ENCODE results near the gene KIAA0753. TPM values are rescaled to one million over a fixed set of nuclear protein-coding genes. Genes with fewer than 3 reads are reported as not detected.

The KIAA0753 gene
- total and polyA plus RNA-seq, 2 of the 8 experiments (the other 6 are each of a cell fraction or from before 2014, with no cell fraction given), result 5.0 to 27.1 TPM

DNA sequence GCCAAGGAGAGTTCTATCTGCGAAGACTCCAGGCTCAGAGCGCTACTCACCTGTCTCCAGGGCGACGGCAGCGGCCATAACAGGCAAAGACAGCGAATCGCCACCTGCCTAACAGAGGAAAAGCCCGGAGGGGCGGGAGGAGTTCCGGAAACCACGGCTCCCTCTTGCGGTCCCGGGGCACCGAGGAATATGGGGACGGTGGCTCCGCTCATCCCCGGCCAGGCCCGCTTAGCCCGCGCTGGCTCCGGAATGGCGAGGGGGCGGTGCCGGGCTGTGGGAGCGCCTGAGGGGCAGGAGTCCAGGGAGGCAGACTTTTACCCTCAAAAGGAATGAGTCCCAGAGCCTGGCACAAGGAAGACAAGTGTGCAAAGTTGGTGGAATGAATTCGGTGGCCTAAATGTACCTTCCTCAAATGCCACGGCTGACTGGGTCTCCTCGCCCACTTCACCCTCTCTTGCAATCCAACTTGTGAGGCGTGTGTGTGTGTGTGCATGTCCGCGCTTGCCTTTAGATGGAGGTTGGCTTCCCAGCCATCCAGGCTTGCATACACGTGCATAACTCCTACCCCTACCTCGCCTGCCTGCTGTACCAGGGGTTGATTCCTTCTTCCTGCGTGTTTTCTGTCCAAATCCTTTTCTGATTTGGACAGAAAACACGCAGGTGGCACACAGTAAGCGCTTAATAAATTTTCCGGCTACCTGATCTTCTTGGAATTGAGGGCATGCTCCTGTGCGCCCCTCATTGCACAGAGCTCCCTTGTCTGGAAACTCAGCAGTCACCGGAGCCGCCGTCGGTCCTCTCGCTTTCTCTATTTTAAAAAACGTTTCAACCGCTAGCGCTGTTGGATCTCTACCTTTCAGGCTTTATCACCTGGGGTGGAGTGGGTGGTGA lies 14.6 kb upstream of the KIAA0753 start:
- H3K23me2 ChIP-seq (ENCODE audit: low read depth, low read length), result peaks cover 19% of the 10 kb centered on the region
- no peak overlapping the region for H2BK12ac ChIP-seq (ENCODE audit: low read depth, low read length)
- DNase-seq (ENCODE audit: low read depth in 1 of 2, low spot score in 2 of 2) (peak in 1 of 2 experiments; percentile 80), FAIRE-seq (no peak)
- H3K18ac ChIP-seq (ENCODE audit: extremely low read depth, low read length), result no peak overlapping the region; the same call in 1 of the 2 replicates
- H4K8ac ChIP-seq (ENCODE audit: extremely low read depth, insufficient read depth, low read length), result no peak overlapping the region
- 0 out of 2 replicates have a peak overlapping the region, but pooled peaks have one; percentile 52 for H2BK5ac ChIP-seq (ENCODE audit: low read depth, low read length)
- H4K20me1 ChIP-seq (replicated peaks in 1 of 2; ENCODE audit: control insufficient read depth in 1 of 2, insufficient read depth in 2 of 2, low read length in 2 of 2), result no peaks in the 10 kb centered on the region
- no peak overlapping the region for H3K23ac ChIP-seq (ENCODE audit: insufficient read length)
- peak overlapping the region; percentile 70; the same call in 1 of the 2 replicates for H2AFZ ChIP-seq (ENCODE audit: low read length)
- no peak overlapping the region for H3K14ac ChIP-seq (ENCODE audit: insufficient read length)
- H3K4me3 ChIP-seq (ENCODE audit: extremely low read depth in 1 of 4, insufficient read depth in 2 of 4, low read depth in 3 of 4, low read length in 4 of 4), result peak overlapping the region; percentile 40 to 59 (median 48); a peak in 7 of 8 replicates
- 6% methylated on average over 42 of the region's 46 CpGs; no CpG with 5 or more reads in 1 of the 2 experiments for WGBS, 2 experiments (ENCODE audit: extremely low coverage in 1 of 2, insufficient coverage in 1 of 2, insufficient read length in 1 of 2, insufficient replicate concordance in 2 of 2, low coverage in 1 of 2, low lambda C conversion rate in 2 of 2, missing lambda C conversion rate in 1 of 2)
- no peak overlapping the region; a peak in 1 of 7 replicates for H3K9ac ChIP-seq (replicated peaks in 1 of 4; ENCODE audit: extremely low read depth in 1 of 4, low read depth in 3 of 4, low read length in 3 of 4)
- peaks cover 4 to 45% (median 31%) of the 10 kb centered on the region in 4 experiments for H3K27me3 ChIP-seq (replicated peaks in 1 of 4; ENCODE audit: control insufficient read depth in 3 of 4, extremely low read depth in 1 of 4, insufficient read depth in 3 of 4, low read length in 3 of 4)
- no peak overlapping the region for H3K56ac ChIP-seq (replicated peaks; ENCODE audit: insufficient read length, low read depth, low read length)
- ChIA-PET POLR2A (ENCODE audit: partially characterized antibody) (no interaction called here), CTCF (ENCODE audit: partially characterized antibody) (interaction anchor here (1.2 to 1.3 kb wide), 2 partner anchors 11 to 46 kb away, joined by 3 to 5 read pairs; no protein-coding TSS in a partner anchor)
- H3K9me3 ChIP-seq (ENCODE audit: insufficient read depth in 2 of 2, low read depth in 1 of 2, low read length in 1 of 2), result no peaks in the 10 kb centered on the region; a peak in 1 of 4 replicates
- peaks cover 3 to 27% (median 16%) of the 10 kb centered on the region in 4 experiments for H3K4me1 ChIP-seq (replicated peaks in 1 of 4; ENCODE audit: control insufficient read depth in 3 of 4, insufficient read depth in 4 of 4, low read length in 3 of 4)
- no peak overlapping the region for H2BK20ac ChIP-seq (ENCODE audit: low read length)
- H2BK120ac ChIP-seq (replicated peaks; ENCODE audit: low read depth, low read length), result no peak overlapping the region
- no peak overlapping the region for H3K27ac ChIP-seq (ENCODE audit: low read depth, low read length)
- peaks cover 0 to 6% of the 10 kb centered on the region in 2 experiments; a peak in 2 of 4 replicates for H3K79me2 ChIP-seq (ENCODE audit: control insufficient read depth in 1 of 2, insufficient read depth in 2 of 2, low read length in 2 of 2)
- H2BK15ac ChIP-seq (ENCODE audit: low read length), result 0 out of 2 replicates have a peak overlapping the region, but pooled peaks have one; percentile 46
- H3K79me1 ChIP-seq (ENCODE audit: low read depth, low read length), result no peaks in the 10 kb centered on the region; the same call in 1 of the 2 replicates
- no peak overlapping the region for H4K5ac ChIP-seq (ENCODE audit: insufficient read length, low read depth, low read length)
- no peaks in the 10 kb centered on the region for H3K36me3 ChIP-seq (ENCODE audit: control insufficient read depth in 2 of 4, insufficient read depth in 4 of 4, low read length in 3 of 4)
- no peak overlapping the region for H4K91ac ChIP-seq (replicated peaks; ENCODE audit: insufficient read length, low read length)
- H3K4me2 ChIP-seq (ENCODE audit: insufficient read depth in 1 of 2, low read depth in 2 of 2, low read length in 2 of 2), result peak overlapping the region; percentile 83 to 93
- no peak overlapping the region for H2AK5ac ChIP-seq (ENCODE audit: low read depth, low read length)
- H3K4ac ChIP-seq (replicated peaks; ENCODE audit: insufficient read length, low read depth, low read length), result no peak overlapping the region
- TF ChIP-seq POLR2A (IDR thresholded peaks at IDR 0.05; ENCODE audit: control extremely low read depth in 1 of 2, low read depth in 2 of 2, low read length in 2 of 2), result no peak
- no peak for TF ChIP-seq BRCA1 (IDR thresholded peaks at IDR 0.05; ENCODE audit: low read depth, low read length)
- TF ChIP-seq JUND (IDR thresholded peaks at IDR 0.05; ENCODE audit: low read length), result no peak
- TF ChIP-seq, protein P1, sequence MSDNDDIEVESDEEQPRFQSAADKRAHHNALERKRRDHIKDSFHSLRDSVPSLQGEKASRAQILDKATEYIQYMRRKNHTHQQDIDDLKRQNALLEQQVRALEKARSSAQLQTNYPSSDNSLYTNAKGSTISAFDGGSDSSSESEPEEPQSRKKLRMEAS (IDR thresholded peaks at IDR 0.05), result 0 out of 2 replicates have a peak, but pooled peaks have one; percentile 22
- peak; percentile 40; the same call in 1 of the 2 replicates for TF ChIP-seq GABPA (IDR thresholded peaks at IDR 0.05; ENCODE audit: borderline replicate concordance, insufficient read depth, low read length)
- TF ChIP-seq, protein P2, sequence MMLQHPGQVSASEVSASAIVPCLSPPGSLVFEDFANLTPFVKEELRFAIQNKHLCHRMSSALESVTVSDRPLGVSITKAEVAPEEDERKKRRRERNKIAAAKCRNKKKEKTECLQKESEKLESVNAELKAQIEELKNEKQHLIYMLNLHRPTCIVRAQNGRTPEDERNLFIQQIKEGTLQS (IDR thresholded peaks at IDR 0.05; ENCODE audit: insufficient read depth, low read depth, low read length), result no peak
- peak in 1 of 2 experiments; percentile 63; a peak in 1 of 4 replicates for TF ChIP-seq SIN3A (conservative IDR thresholded peaks at IDR 0.05 in 1 of 2, IDR thresholded peaks at IDR 0.05 in 1 of 2; ENCODE audit: low read depth in 1 of 2, low read length in 2 of 2)
- TF ChIP-seq TAF7 (optimal IDR thresholded peaks at IDR 0.05; ENCODE audit: borderline replicate concordance, low read depth, low read length), result no peak
- TF ChIP-seq KDM4A (IDR thresholded peaks at IDR 0.05; ENCODE audit: low read depth, low read length, severe bottlenecking), result peak; percentile 45
